Endothelial cell of umbilical vein (primary cell): ENCODE measurements around the gene CSGALNACT2. TPM values are rescaled to one million over a fixed set of nuclear protein-coding genes. Genes with fewer than 3 reads are reported as not detected.

Source experiments
- BruUV-seq: library from RNA; stranded (reverse); fragments of 400-500 nt; replicated peaks from 2 replicates; lab custom pipeline; 2021; lab: Mats Ljungman, UMichigan
- CTCF ChIA-PET: fragments of 300-600, 350-600 bp; sonication (Branson Sonifier 250); formaldehyde crosslinking; loops from one replicate; lab custom pipeline; 2021; ENCODE audit warnings: antibody characterized with exemption, inconsistent platforms; lab: Charles Lee
- POLR2A ChIA-PET: fragments of 300-600, 350-600 bp; sonication (Branson Sonifier 250); formaldehyde crosslinking; loops from one replicate; lab custom pipeline; 2021; ENCODE audit warnings: antibody characterized with exemption, inconsistent platforms; lab: Charles Lee
- DNase-seq: peaks from one replicate; pipeline ENCODE4 v3.0.0-alpha.2; 2011; ENCODE audit warnings: low read depth, low spot score
- FAIRE-seq: peaks from 2 replicates; lab custom pipeline; 2011; peaks lifted over from hg19 to GRCh38; lab: Jason Lieb, UNC
- H2AFZ ChIP-seq: 2 replicates; pipeline ENCODE4 v1.6.0; 2012; ENCODE audit warnings: low read depth, low read length, control low read depth, inconsistent platforms
- H3K27ac ChIP-seq: 2 replicates; pipeline ENCODE4 v1.5.1; 2011; ENCODE audit warnings: low read depth, mild to moderate bottlenecking, control low read depth, low read length, moderate library complexity; ENCODE audit not compliant: insufficient read depth
- H3K27me3 ChIP-seq, 2 experiments: 2 replicates each; pipeline versions ENCODE4 v1.6.0 to v1.6.1; 2011; ENCODE audit warnings: low read length in 2 of 2, mixed read lengths in 1 of 2; ENCODE audit not compliant: control insufficient read depth in 2 of 2, insufficient read depth in 2 of 2
- H3K36me3 ChIP-seq, 2 experiments: 2 replicates in 1 of 2; 3 replicates in 1 of 2; pipeline ENCODE4 v1.5.1; 2011; ENCODE audit warnings: low read length in 2 of 2, mild to moderate bottlenecking in 1 of 2, moderate library complexity in 1 of 2; ENCODE audit not compliant: control insufficient read depth in 2 of 2, insufficient read depth in 2 of 2; ENCODE audit errors: extremely low read depth in 1 of 2
- H3K4me1 ChIP-seq: 3 replicates; pipeline ENCODE4 v1.5.1; 2011; ENCODE audit warnings: mild to moderate bottlenecking, low read length; ENCODE audit not compliant: control insufficient read depth, insufficient read depth; ENCODE audit errors: extremely low read depth
- H3K4me2 ChIP-seq: 2 replicates; pipeline ENCODE4 v1.6.1; 2011; ENCODE audit warnings: low read length, control low read depth, mixed read lengths; ENCODE audit not compliant: insufficient read depth
- H3K4me3 ChIP-seq, 3 experiments: fragments of 200-600 bp in 1 of 3; sonication (generic), shearing (Covaris generic) in 1 of 3; replicated peaks in 1 of 3; 2 replicates each; pipeline ENCODE4 v1.5.1; 2011 to 2016; ENCODE audit warnings: control low read depth in 3 of 3, low read length in 3 of 3, mild to moderate bottlenecking in 2 of 3, inconsistent platforms in 1 of 3, low read depth in 1 of 3, moderate library complexity in 1 of 3; ENCODE audit not compliant: insufficient read depth in 1 of 3
- H3K79me2 ChIP-seq: 2 replicates; pipeline ENCODE4 v1.6.0; 2012; ENCODE audit warnings: low read length, inconsistent platforms; ENCODE audit not compliant: control insufficient read depth, insufficient read depth
- H3K9ac ChIP-seq: replicated peaks from 2 replicates; pipeline ENCODE3; 2011; ENCODE audit warnings: low read length, control low read depth; ENCODE audit not compliant: insufficient read depth; ENCODE audit errors: extremely low read depth
- H3K9me1 ChIP-seq: replicated peaks from 3 replicates; pipeline ENCODE4 v1.6.0; 2011; ENCODE audit warnings: mild to moderate bottlenecking, low read length; ENCODE audit not compliant: control insufficient read depth, insufficient read depth; ENCODE audit errors: extremely low read depth
- H3K9me3 ChIP-seq: replicated peaks from 2 replicates; pipeline ENCODE4 v1.5.1; 2012; ENCODE audit warnings: low read length, inconsistent platforms; ENCODE audit not compliant: control insufficient read depth, insufficient read depth
- H4K20me1 ChIP-seq: replicated peaks from 2 replicates; pipeline ENCODE3; 2011; ENCODE audit warnings: mild to moderate bottlenecking, low read length; ENCODE audit not compliant: control insufficient read depth, insufficient read depth; ENCODE audit errors: extremely low read depth
- CTCF ChIP-seq, 2 donors: IDR thresholded peaks; 1 replicate in 1 of 2; 2 replicates in 1 of 2; pipeline ENCODE4 v1.5.1; 2011; ENCODE audit warnings: low read length in 2 of 2, mild to moderate bottlenecking in 2 of 2, moderate library complexity in 2 of 2, control low read depth in 1 of 2, inconsistent platforms in 1 of 2, low read depth in 1 of 2; ENCODE audit not compliant: insufficient read depth in 1 of 2; ENCODE audit errors: extremely low read depth in 1 of 2
- EZH2 ChIP-seq: IDR thresholded peaks from 2 replicates; pipeline ENCODE4 v1.6.1; 2012; ENCODE audit warnings: borderline replicate concordance, low read depth, mild to moderate bottlenecking, moderate library complexity, low read length, inconsistent platforms; ENCODE audit not compliant: severe bottlenecking
- FOS ChIP-seq: IDR thresholded peaks from 2 replicates; pipeline ENCODE4 v1.6.1; 2011; ENCODE audit warnings: mild to moderate bottlenecking, low read length, moderate library complexity, borderline replicate concordance; ENCODE audit not compliant: insufficient read depth
- GATA2 ChIP-seq: IDR thresholded peaks from 2 replicates; pipeline ENCODE4 v1.7.0; 2011; ENCODE audit warnings: low read depth, mild to moderate bottlenecking, moderate library complexity, mixed read lengths, low read length; ENCODE audit not compliant: insufficient read length, insufficient read depth
- JUN ChIP-seq: IDR thresholded peaks from 2 replicates; pipeline ENCODE4 v1.6.1; 2011; ENCODE audit warnings: borderline replicate concordance, low read depth; ENCODE audit not compliant: insufficient read length, insufficient read depth
- MAX ChIP-seq: IDR thresholded peaks from 2 replicates; pipeline ENCODE4 v1.6.1; 2011; ENCODE audit not compliant: insufficient read depth, insufficient read length
- MYC ChIP-seq: IDR thresholded peaks from one replicate; pipeline ENCODE4 v1.6.1; 2011; ENCODE audit warnings: mild to moderate bottlenecking, low read depth, low read length
- POLR2A ChIP-seq: IDR thresholded peaks from 2 replicates; pipeline ENCODE4 v1.6.1; 2012; ENCODE audit warnings: low read depth, mild to moderate bottlenecking, control low read depth, low read length
- POLR2AphosphoS5 ChIP-seq: IDR thresholded peaks from 2 replicates; pipeline ENCODE4 v1.6.1; 2012; ENCODE audit warnings: low read depth, mild to moderate bottlenecking, control low read depth, low read length, moderate library complexity; ENCODE audit not compliant: insufficient read depth
- dilution Hi-C: fragments of 300-500 bp; cut with MboI; formaldehyde crosslinking; loops from one replicate; pipeline ENCODE4 v1.15.0; 2019; ENCODE audit warnings: low sequenced_read_pairs; ENCODE audit not compliant: extremely low pct_ligation_motif_present
- intact Hi-C: fragments of 100-400 bp; cut with micrococcal nuclease; formaldehyde crosslinking; loops from one replicate; pipeline ENCODE4 v1.10.0; 2022
- polyA plus RNA-seq, 4 experiments: library from polyadenylated mRNA; depleted of rRNA in 3 of 4; stranded (reverse) in 3 of 4; unstranded in 1 of 4; fragments of >200 nt; gene quantifications; 2 replicates each; pipeline versions ENCODE4 v1.2.1 to v1.2.3, GENCODE V29; 2011 to 2012; ENCODE audit warnings: missing spikeins in 1 of 4
- total RNA-seq: library from RNA; stranded (reverse); gene quantifications from 2 replicates; pipeline ENCODE4 v1.2.3, GENCODE V29; 2021

The CSGALNACT2 gene
- total and polyA plus RNA-seq, 2 donors (not counting 3 experiments of a cell fraction or from before 2014, with no cell fraction given) = 9.7 to 17.7 TPM

- no peak for TF ChIP-seq FOS
- TF ChIP-seq GATA2 = no peak
- no peak for TF ChIP-seq EZH2
- no peak for TF ChIP-seq CTCF (IDR thresholded peaks at IDR 0.05; ENCODE audit: extremely low read depth in 1 of 2, insufficient read depth in 1 of 2, low read depth in 1 of 2, low read length in 2 of 2)
- no peak for TF ChIP-seq JUN
- no peak for TF ChIP-seq POLR2AphosphoS5
- no peak for TF ChIP-seq MAX
- TF ChIP-seq MYC = no peak
- no peak for TF ChIP-seq POLR2A
- H3K9me3 ChIP-seq = no peaks in the 10 kb centered on the region
- H3K27me3 ChIP-seq = peaks cover 6 to 10% of the 10 kb centered on the region in 2 experiments
- no peak overlapping the region for H3K4me3 ChIP-seq
- H3K9me1 ChIP-seq = no peaks in the 10 kb centered on the region
- H4K20me1 ChIP-seq = no peaks in the 10 kb centered on the region
- H3K4me1 ChIP-seq = peaks cover 6% of the 10 kb centered on the region
- no peak overlapping the region for H2AFZ ChIP-seq
- no peak overlapping the region for H3K27ac ChIP-seq
- POLR2A ChIA-PET = no interaction called here
- H3K79me2 ChIP-seq = no peaks in the 10 kb centered on the region
- no peak for DNase-seq
- intact Hi-C loops (no loop called here), dilution Hi-C loops (no loop called here)
- H3K4me2 ChIP-seq = no peak overlapping the region
- BruUV-seq = no TSS peak
- H3K9ac ChIP-seq = no peak overlapping the region
- no peaks in the 10 kb centered on the region for H3K36me3 ChIP-seq
- CTCF ChIA-PET = no interaction called here
- FAIRE-seq = no peak
Measured at GRCh38 chr10:43127442-43127841, 10.8 kb upstream of the CSGALNACT2 start.
